HL-60 (cell line): Measurements from ENCODE around the gene MTCH1.
"Not testable (repeated sequence)": the region's sequence is repeated elsewhere in the genome, so short reads cannot be mapped to it uniquely, and the experiment has no call there.

Source experiments
- DNase-seq, 2 experiments: peaks; one replicate each; pipeline ENCODE4 v3.0.0-alpha.2; 2010 to 2020; ENCODE audit warnings: low read depth in 1 of 2, low spot score in 1 of 2
- H3K27ac ChIP-seq: fragments of 250-450 bp; sonication (Bioruptor Pico); replicated peaks from 2 replicates; pipeline ENCODE4 v1.5.1; 2020; ENCODE audit warnings: mild to moderate bottlenecking, moderate library complexity
- H3K27me3 ChIP-seq: fragments of 250-450 bp; sonication (Bioruptor Pico); 2 replicates; pipeline ENCODE4 v1.5.1; 2021; ENCODE audit warnings: mild to moderate bottlenecking, moderate library complexity; ENCODE audit not compliant: insufficient read depth, poor library complexity, severe bottlenecking
- H3K4me3 ChIP-seq: replicated peaks from 2 replicates; pipeline ENCODE4 v1.5.1; 2011; ENCODE audit warnings: mild to moderate bottlenecking, control low read depth, low read length; ENCODE audit not compliant: insufficient read depth
- GABPA ChIP-seq: IDR thresholded peaks from 2 replicates; pipeline ENCODE4 v1.6.1; 2012; ENCODE audit warnings: low read depth
- POLR2AphosphoS5 ChIP-seq: IDR thresholded peaks from 2 replicates; pipeline ENCODE4 v1.6.1; 2012; ENCODE audit warnings: low read depth
- SPI1 ChIP-seq: IDR thresholded peaks from 2 replicates; pipeline ENCODE4 v1.6.1; 2012; ENCODE audit warnings: low read depth, mild to moderate bottlenecking, borderline replicate concordance
- TF ChIP-seq, protein P1 (sequence below): IDR thresholded peaks from one replicate; pipeline ENCODE4 v1.5.1; 2011; ENCODE audit warnings: low read length, control low read depth, inconsistent platforms; ENCODE audit not compliant: insufficient read depth
- TF ChIP-seq, protein P2 (sequence below): IDR thresholded peaks from 2 replicates; pipeline ENCODE4 v1.6.1; 2012; ENCODE audit warnings: low read depth; ENCODE audit not compliant: insufficient replicate concordance

The MTCH1 gene

DNA sequence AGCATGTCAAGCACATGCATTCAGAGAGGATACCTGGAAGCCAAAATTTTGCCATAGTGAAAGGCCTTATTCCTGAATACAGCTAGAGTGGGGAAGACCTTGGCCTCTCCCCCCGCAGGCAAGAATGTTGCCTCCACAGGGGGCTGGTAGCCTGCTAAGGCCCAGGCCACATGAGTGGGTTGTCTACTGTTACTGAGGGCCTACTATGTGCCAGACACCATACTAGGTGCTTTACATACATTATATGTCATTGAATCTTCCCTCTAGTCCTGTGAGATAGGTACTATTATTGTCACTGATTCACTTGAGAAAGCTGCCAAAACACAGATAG lies 32.1 kb downstream of the MTCH1 start:
- Histone ChIP-seq H3K4me3 (no peak overlapping the region), H3K27me3 (peaks cover 22% of the 10 kb centered on the region), H3K27ac (no peak overlapping the region)
- DNase-seq, result no peak
- no peak for TF ChIP-seq GABPA
- no peak for TF ChIP-seq SPI1
- TF ChIP-seq, protein P1, sequence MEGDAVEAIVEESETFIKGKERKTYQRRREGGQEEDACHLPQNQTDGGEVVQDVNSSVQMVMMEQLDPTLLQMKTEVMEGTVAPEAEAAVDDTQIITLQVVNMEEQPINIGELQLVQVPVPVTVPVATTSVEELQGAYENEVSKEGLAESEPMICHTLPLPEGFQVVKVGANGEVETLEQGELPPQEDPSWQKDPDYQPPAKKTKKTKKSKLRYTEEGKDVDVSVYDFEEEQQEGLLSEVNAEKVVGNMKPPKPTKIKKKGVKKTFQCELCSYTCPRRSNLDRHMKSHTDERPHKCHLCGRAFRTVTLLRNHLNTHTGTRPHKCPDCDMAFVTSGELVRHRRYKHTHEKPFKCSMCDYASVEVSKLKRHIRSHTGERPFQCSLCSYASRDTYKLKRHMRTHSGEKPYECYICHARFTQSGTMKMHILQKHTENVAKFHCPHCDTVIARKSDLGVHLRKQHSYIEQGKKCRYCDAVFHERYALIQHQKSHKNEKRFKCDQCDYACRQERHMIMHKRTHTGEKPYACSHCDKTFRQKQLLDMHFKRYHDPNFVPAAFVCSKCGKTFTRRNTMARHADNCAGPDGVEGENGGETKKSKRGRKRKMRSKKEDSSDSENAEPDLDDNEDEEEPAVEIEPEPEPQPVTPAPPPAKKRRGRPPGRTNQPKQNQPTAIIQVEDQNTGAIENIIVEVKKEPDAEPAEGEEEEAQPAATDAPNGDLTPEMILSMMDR, result no peak
- TF ChIP-seq, protein P2, sequence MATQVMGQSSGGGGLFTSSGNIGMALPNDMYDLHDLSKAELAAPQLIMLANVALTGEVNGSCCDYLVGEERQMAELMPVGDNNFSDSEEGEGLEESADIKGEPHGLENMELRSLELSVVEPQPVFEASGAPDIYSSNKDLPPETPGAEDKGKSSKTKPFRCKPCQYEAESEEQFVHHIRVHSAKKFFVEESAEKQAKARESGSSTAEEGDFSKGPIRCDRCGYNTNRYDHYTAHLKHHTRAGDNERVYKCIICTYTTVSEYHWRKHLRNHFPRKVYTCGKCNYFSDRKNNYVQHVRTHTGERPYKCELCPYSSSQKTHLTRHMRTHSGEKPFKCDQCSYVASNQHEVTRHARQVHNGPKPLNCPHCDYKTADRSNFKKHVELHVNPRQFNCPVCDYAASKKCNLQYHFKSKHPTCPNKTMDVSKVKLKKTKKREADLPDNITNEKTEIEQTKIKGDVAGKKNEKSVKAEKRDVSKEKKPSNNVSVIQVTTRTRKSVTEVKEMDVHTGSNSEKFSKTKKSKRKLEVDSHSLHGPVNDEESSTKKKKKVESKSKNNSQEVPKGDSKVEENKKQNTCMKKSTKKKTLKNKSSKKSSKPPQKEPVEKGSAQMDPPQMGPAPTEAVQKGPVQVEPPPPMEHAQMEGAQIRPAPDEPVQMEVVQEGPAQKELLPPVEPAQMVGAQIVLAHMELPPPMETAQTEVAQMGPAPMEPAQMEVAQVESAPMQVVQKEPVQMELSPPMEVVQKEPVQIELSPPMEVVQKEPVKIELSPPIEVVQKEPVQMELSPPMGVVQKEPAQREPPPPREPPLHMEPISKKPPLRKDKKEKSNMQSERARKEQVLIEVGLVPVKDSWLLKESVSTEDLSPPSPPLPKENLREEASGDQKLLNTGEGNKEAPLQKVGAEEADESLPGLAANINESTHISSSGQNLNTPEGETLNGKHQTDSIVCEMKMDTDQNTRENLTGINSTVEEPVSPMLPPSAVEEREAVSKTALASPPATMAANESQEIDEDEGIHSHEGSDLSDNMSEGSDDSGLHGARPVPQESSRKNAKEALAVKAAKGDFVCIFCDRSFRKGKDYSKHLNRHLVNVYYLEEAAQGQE, result no peak
- TF ChIP-seq POLR2AphosphoS5, result no peak

DNA sequence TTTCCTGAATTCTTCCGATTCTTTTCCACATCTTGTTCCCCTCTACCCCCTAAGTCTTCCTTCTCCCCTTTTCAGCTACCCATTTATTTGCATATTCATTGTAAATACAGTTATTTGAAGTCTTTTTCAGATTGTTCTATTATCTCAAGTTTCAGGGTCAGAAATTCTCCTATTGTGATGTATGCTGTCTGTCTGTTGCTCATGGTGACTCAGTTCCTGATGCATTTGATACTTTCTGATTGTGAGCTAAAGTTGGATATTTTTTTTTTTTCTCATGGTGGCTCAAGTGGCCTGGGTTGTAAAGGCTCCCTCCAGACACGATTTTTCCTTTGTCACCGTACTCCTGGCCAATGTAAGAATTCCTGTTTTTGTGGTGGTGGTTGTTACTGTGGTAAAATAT lies 36.4 kb downstream of the MTCH1 start:
- Histone ChIP-seq H3K4me3 (no peak overlapping the region), H3K27ac (no peak overlapping the region), H3K27me3 (peaks cover 14% of the 10 kb centered on the region)
- TF ChIP-seq, protein P2, result no peak
- TF ChIP-seq SPI1 (no peak), GABPA (no peak), POLR2AphosphoS5 (no peak)
- TF ChIP-seq, protein P1, result no peak
- DNase-seq, result no peak

DNA sequence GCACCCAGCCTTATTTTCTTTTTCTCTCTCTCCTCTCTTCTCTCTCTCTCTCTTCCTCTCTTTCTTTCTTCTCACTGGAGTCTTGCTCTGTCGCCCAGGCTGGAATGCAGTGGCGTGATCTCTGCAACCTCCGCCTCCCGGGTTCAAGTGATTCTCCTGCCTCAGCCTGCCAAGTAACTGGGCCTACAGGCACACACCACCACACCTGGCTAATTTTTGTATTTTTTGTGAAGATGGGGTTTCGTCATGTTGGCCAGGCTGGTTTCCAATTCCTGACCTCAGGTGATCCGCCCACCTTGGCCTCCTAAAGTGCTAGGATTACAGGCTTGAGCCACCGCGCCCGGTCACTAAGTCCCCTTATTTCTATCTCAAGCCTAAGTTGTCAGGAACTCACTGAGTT lies 36.9 kb downstream of the MTCH1 start:
- not testable (repeated sequence) for H3K4me3 ChIP-seq, H3K27ac ChIP-seq, DNase-seq
- peaks cover 12% of the 10 kb centered on the region for H3K27me3 ChIP-seq

DNA sequence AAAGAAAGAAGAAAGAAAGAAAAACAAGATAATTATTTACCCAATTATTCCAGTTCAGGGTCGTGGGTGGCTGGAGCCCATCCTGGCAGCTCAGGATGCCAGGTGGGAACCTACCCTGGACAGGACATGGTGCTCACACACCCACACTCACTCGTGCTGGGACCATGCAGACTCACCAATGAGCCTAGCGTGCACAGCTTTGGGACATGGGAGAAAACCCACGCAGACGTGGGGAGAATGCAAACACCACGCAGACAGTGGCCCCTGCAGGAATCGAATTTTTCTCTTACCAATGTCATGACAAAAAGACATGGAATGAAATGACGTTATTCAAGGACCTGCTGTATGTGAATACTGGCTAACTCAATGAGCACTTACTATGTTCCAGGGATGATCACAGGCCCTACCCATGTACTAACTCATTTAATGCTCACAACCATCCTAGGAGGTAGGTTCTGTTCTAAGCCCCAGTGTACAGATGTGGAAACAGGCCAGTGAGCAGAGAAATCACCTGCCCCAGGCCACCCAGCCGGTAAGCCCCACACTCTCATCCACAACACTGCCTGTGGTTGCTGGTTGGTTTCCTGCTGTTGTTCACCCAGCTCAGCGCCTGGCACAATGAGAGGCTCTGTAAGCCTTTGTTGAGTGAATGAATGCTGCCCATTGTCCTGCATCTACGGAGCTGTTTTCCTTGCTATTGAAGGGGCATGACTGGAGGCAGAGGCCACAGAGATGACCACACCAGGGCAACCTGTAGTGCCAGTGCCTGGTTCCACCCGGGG lies 38.2 kb downstream of the MTCH1 start:
- no peak overlapping the region for H3K4me3 ChIP-seq
- DNase-seq, result no peak
- peaks cover 9% of the 10 kb centered on the region for H3K27me3 ChIP-seq
- no peak overlapping the region for H3K27ac ChIP-seq
- TF ChIP-seq GABPA, result no peak
- TF ChIP-seq SPI1, result no peak
- TF ChIP-seq, protein P1, result no peak
- TF ChIP-seq, protein P2, result no peak
- no peak for TF ChIP-seq POLR2AphosphoS5
